HEK293 (cell line): ENCODE measurements around the gene POLR3GL.
A peak's percentile ranks its signal among the peaks of the same experiment; 100 is the strongest.
"Not testable (repeated sequence)": the region's sequence is repeated elsewhere in the genome, so short reads cannot be mapped to it uniquely, and the experiment has no call there.

Experiments
- CTCF ChIA-PET: fragments of 350-600 bp; formaldehyde crosslinking; extraction: SDS; loops from one replicate; lab custom pipeline; 2021; ENCODE audit warnings: antibody characterized with exemption; lab: Yijun Ruan, JAX
- POLR2A ChIA-PET: fragments of 300-600 bp; formaldehyde crosslinking; extraction: SDS; loops from one replicate; lab custom pipeline; 2020; ENCODE audit warnings: antibody characterized with exemption, inconsistent platforms; lab: Yijun Ruan, JAX
- H3K27ac ChIP-seq: fragments of 200-500 bp; sonication (Bioruptor generic); 2 replicates; pipeline ENCODE4 v1.5.1; 2014; ENCODE audit warnings: low read depth, low read length, control low read depth, inconsistent platforms; ENCODE audit errors: extremely low read depth
- H3K36me3 ChIP-seq, 2 experiments: fragments of 200-500 bp in 1 of 2; sonication (Bioruptor generic) in 1 of 2; 1 replicate in 1 of 2; 2 replicates in 1 of 2; pipeline ENCODE4 v1.5.1; 2014 to 2017; ENCODE audit warnings: inconsistent platforms in 2 of 2, low read length in 2 of 2; ENCODE audit not compliant: control insufficient read depth in 2 of 2, insufficient read depth in 1 of 2
- H3K4me1 ChIP-seq: fragments of 200-500 bp; sonication (Bioruptor generic); 2 replicates; pipeline ENCODE4 v1.5.1; 2014; ENCODE audit warnings: mild to moderate bottlenecking, low read length, inconsistent platforms; ENCODE audit not compliant: control insufficient read depth, insufficient read depth
- H3K4me3 ChIP-seq: 2 replicates; pipeline ENCODE4 v1.5.1; 2011; ENCODE audit warnings: low read depth, mild to moderate bottlenecking, control low read depth, low read length, moderate library complexity
- H3K9me3 ChIP-seq: fragments of 200-500 bp; sonication (Bioruptor generic); 2 replicates; pipeline ENCODE4 v1.5.1; 2014; ENCODE audit warnings: low read depth, low read length, inconsistent platforms; ENCODE audit not compliant: control insufficient read depth, insufficient read depth
- CTCF ChIP-seq: fragments of 450-650 bp; formaldehyde crosslinking; IDR thresholded peaks from 2 replicates; pipeline ENCODE4 v1.5.1; 2016; ENCODE audit warnings: missing biosample characterization, missing genetic modification characterization
- IKZF3 ChIP-seq: fragments of 450-650 bp; IDR thresholded peaks from 2 replicates; pipeline ENCODE4 v1.5.0; 2018; ENCODE audit warnings: missing biosample characterization, mild to moderate bottlenecking, missing genetic modification characterization, moderate library complexity
- ZBTB6 ChIP-seq: fragments of 450-650 bp; formaldehyde crosslinking; IDR thresholded peaks from 2 replicates; pipeline ENCODE4 v1.5.1; 2017; ENCODE audit warnings: missing biosample characterization, missing genetic modification characterization
- ZNF16 ChIP-seq: fragments of 450-650 bp; formaldehyde crosslinking; IDR thresholded peaks from 2 replicates; pipeline ENCODE4 v1.5.1; 2016; ENCODE audit warnings: low read depth, missing biosample characterization, missing genetic modification characterization
- ZNF26 ChIP-seq: fragments of 450-650 bp; formaldehyde crosslinking; IDR thresholded peaks from 2 replicates; pipeline ENCODE4 v1.5.1; 2016; ENCODE audit warnings: missing biosample characterization, missing genetic modification characterization
- ZNF366 ChIP-seq: fragments of 450-650 bp; formaldehyde crosslinking; conservative IDR thresholded peaks from 2 replicates; pipeline ENCODE4 v1.5.1; 2016; ENCODE audit warnings: missing biosample characterization, missing genetic modification characterization
- ZNF629 ChIP-seq: fragments of 450-650 bp; formaldehyde crosslinking; IDR thresholded peaks from 2 replicates; pipeline ENCODE4 v1.5.1; 2017; ENCODE audit warnings: missing biosample characterization, missing genetic modification characterization

Gene POLR3GL

GRCh38 chr1:146021050-146021445 is 56.6 kb downstream of the POLR3GL start (continued):
- TF ChIP-seq ZNF26 (tag by site-specific recombination) (no peak), ZNF629 (tag by site-specific recombination) (0 out of 2 replicates have a peak, but pooled peaks have one; percentile 33), ZNF16 (no peak)

GRCh38 chr1:146021622-146022402 is 57.3 kb downstream of the POLR3GL start, which contains the start of gene HJV:
Gene HJV (minus strand): TSS chr1:146021735. CDS start chr1:146020231, 1,504 bp downstream.
- Histone ChIP-seq H3K27ac (no peak within 1 kb of the TSS), H3K4me3 (no peak within 1 kb of the TSS), H3K36me3 (no peaks in the 10 kb centered on the region), H3K9me3 (no peaks in the 10 kb centered on the region), H3K4me1 (no peaks in the 10 kb centered on the region)
- ChIA-PET POLR2A (interaction anchor here (0.6 to 1.3 kb wide), 2 partner anchors 30 to 93 kb away, joined by 3 to 6 read pairs; no protein-coding TSS in a partner anchor), CTCF (interaction anchor here (0.8 to 3.3 kb wide), 6 partner anchors 9 to 176 kb away, joined by 3 to 16 read pairs (median 6); partner anchors contain the start of gene NUDT17)
- TF ChIP-seq CTCF (tag by site-specific recombination) (no peak), ZBTB6 (tag by site-specific recombination) (no peak)

GRCh38 chr1:146022403-146023127 is 58.1 kb downstream of the POLR3GL start:
- CTCF ChIA-PET = interaction anchor here (1.0 to 3.3 kb wide), 5 partner anchors 10 to 177 kb away, joined by 3 to 16 read pairs (median 8); partner anchors contain the start of gene NUDT17
- Histone ChIP-seq H3K9me3 (no peaks in the 10 kb centered on the region), H3K36me3 (no peaks in the 10 kb centered on the region), H3K4me1 (no peaks in the 10 kb centered on the region), H3K27ac (no peak overlapping the region), H3K4me3 (no peak overlapping the region)
- TF ChIP-seq IKZF3 (tag by site-specific recombination) = no peak
- TF ChIP-seq ZNF366 (tag by site-specific recombination) = peak; percentile 74
- TF ChIP-seq, all 188 proteins: peak for 1
- POLR2A ChIA-PET = interaction anchor here (1.3 kb wide), 1 partner anchor 30 kb away, joined by 6 read pairs; no protein-coding TSS in a partner anchor

- CTCF ChIA-PET = interaction anchor here (1.0 to 2.3 kb wide), 4 partner anchors 8 to 179 kb away, joined by 3 to 6 read pairs (median 4); no protein-coding TSS in a partner anchor
- H3K36me3 ChIP-seq, H3K4me1 ChIP-seq, H3K4me3 ChIP-seq, H3K27ac ChIP-seq, H3K9me3 ChIP-seq, POLR2A ChIA-PET: not testable (repeated sequence)
Observed at GRCh38 chr1:146025787-146026495, 61.5 kb downstream of the POLR3GL start.
